ENCODE data around the gene FBXO10. TPM values are rescaled to one million over a fixed set of nuclear protein-coding genes. Genes with fewer than 3 reads are reported as not detected.

The FBXO10 gene
- total and polyA plus RNA-seq, 2 of the 4 experiments (the other 2 are of a cell fraction): 6.6 to 6.7 TPM

- H2BK120ac ChIP-seq (ENCODE audit: low read depth, low read length): no peak overlapping the region
- no peak overlapping the region for H3K4me2 ChIP-seq (ENCODE audit: low read depth, low read length)
- no peak overlapping the region for H2BK15ac ChIP-seq (ENCODE audit: low read depth, low read length)
- POLR2A ChIA-PET (ENCODE audit: unreplicated experiment): no interaction called here
- H3K36me3 ChIP-seq (ENCODE audit: control insufficient read depth, insufficient read depth, low read length): no peaks in the 10 kb centered on the region
- dilution Hi-C loops (cut with HindIII; ENCODE audit: low sequenced_read_pairs, unreplicated experiment): no loop called here
- no peak overlapping the region for H3K23ac ChIP-seq (ENCODE audit: low read depth, low read length)
- no peaks in the 10 kb centered on the region for H4K20me1 ChIP-seq (ENCODE audit: insufficient read depth, low read length)
- WGBS, 2 experiments (ENCODE audit: extremely low coverage in 2 of 2, insufficient read length in 1 of 2): no CpG with 5 or more reads among the region's 3 CpGs
- no peak overlapping the region for H2AK9ac ChIP-seq (replicated peaks; ENCODE audit: low read depth, low read length, poor library complexity)
- H3K27me3 ChIP-seq (ENCODE audit: control insufficient read depth, insufficient read depth, low read length): peaks cover 6% of the 10 kb centered on the region; the same call in 1 of the 2 replicates
- H3K9ac ChIP-seq (ENCODE audit: low read depth, low read length): no peak overlapping the region
- intact Hi-C loops (cut with micrococcal nuclease): no loop called here
- no peak overlapping the region for H3K18ac ChIP-seq (ENCODE audit: low read depth, low read length)
- H2AFZ ChIP-seq (replicated peaks; ENCODE audit: low read length, poor library complexity): no peak overlapping the region
- H3K27ac ChIP-seq (ENCODE audit: insufficient read depth, low read length): no peak overlapping the region
- TF ChIP-seq NFE2L2 (IDR thresholded peaks at IDR 0.05; ENCODE audit: low read depth, low read length) (no peak), POLR2A (IDR thresholded peaks at IDR 0.05; ENCODE audit: low read depth, low read length) (no peak), RFX5 (IDR thresholded peaks at IDR 0.05; ENCODE audit: low read depth, low read length) (no peak), ELK1 (IDR thresholded peaks at IDR 0.05; ENCODE audit: borderline replicate concordance, low read depth, low read length) (no peak), CHD1 (IDR thresholded peaks at IDR 0.05; ENCODE audit: low read depth, low read length) (no peak), MAZ (IDR thresholded peaks at IDR 0.05; ENCODE audit: borderline replicate concordance, low read depth, low read length) (no peak), SMC3 (IDR thresholded peaks at IDR 0.05; ENCODE audit: low read depth, low read length) (no peak)
- TF ChIP-seq, protein P1, sequence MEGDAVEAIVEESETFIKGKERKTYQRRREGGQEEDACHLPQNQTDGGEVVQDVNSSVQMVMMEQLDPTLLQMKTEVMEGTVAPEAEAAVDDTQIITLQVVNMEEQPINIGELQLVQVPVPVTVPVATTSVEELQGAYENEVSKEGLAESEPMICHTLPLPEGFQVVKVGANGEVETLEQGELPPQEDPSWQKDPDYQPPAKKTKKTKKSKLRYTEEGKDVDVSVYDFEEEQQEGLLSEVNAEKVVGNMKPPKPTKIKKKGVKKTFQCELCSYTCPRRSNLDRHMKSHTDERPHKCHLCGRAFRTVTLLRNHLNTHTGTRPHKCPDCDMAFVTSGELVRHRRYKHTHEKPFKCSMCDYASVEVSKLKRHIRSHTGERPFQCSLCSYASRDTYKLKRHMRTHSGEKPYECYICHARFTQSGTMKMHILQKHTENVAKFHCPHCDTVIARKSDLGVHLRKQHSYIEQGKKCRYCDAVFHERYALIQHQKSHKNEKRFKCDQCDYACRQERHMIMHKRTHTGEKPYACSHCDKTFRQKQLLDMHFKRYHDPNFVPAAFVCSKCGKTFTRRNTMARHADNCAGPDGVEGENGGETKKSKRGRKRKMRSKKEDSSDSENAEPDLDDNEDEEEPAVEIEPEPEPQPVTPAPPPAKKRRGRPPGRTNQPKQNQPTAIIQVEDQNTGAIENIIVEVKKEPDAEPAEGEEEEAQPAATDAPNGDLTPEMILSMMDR (conservative IDR thresholded peaks at IDR 0.05; ENCODE audit: low read depth, low read length): no peak
- H3K56ac ChIP-seq (ENCODE audit: extremely low read depth, insufficient read depth, low read length): no peak overlapping the region
- no peak overlapping the region for H3K4ac ChIP-seq (ENCODE audit: low read depth, low read length)
- H3K9me3 ChIP-seq (ENCODE audit: control insufficient read depth, insufficient read depth, low read length): no peaks in the 10 kb centered on the region; the same call in 1 of the 2 replicates
- no peak overlapping the region for H2BK20ac ChIP-seq (ENCODE audit: low read depth, low read length)
- H3K4me1 ChIP-seq (ENCODE audit: control insufficient read depth, insufficient read depth, low read length): peaks cover 5% of the 10 kb centered on the region
- no peak for DNase-seq
- in situ Hi-C loops (cut with MboI; ENCODE audit: low sequenced_read_pairs): no loop called here
- no peaks in the 10 kb centered on the region for H3K79me1 ChIP-seq (ENCODE audit: low read depth in 1 of 2, low read length in 2 of 2)
- no peak overlapping the region for H2AK5ac ChIP-seq (ENCODE audit: low read depth, low read length)
- H3K14ac ChIP-seq (replicated peaks; ENCODE audit: low read depth, low read length): no peak overlapping the region
- H3K9me1 ChIP-seq (ENCODE audit: insufficient read depth, low read length): peaks cover 3% of the 10 kb centered on the region
- no peak for ATAC-seq (ENCODE audit: low read depth)
- no peak overlapping the region for H4K91ac ChIP-seq (ENCODE audit: insufficient read depth, low read depth, low read length)
- no peak overlapping the region for H3K4me3 ChIP-seq (ENCODE audit: insufficient read depth, low read depth, low read length)
- CTCF ChIA-PET: no interaction called here
- H4K5ac ChIP-seq (ENCODE audit: low read depth, low read length): no peak overlapping the region
- BruUV-seq (replicated peaks): no TSS peak
- no peak overlapping the region for H4K8ac ChIP-seq (ENCODE audit: low read depth in 2 of 2, low read length in 2 of 2)
- no peak overlapping the region for H2BK5ac ChIP-seq (ENCODE audit: low read depth, low read length, poor library complexity, severe bottlenecking)
These were observed 101.7 kb downstream of the FBXO10 start for GRCh38 chr9:37474438-37474837.

Data from IMR-90 (cell line).